ENCODE measurements around the gene CT45A1. TPM values are rescaled to one million over a fixed set of nuclear protein-coding genes. Genes with fewer than 3 reads are reported as not detected.

The CT45A1 gene
- total RNA-seq (2022; extraction: Qiagen RNA extraction; ENCODE audit: low read depth), result not detected in 5 replicates

DNA sequence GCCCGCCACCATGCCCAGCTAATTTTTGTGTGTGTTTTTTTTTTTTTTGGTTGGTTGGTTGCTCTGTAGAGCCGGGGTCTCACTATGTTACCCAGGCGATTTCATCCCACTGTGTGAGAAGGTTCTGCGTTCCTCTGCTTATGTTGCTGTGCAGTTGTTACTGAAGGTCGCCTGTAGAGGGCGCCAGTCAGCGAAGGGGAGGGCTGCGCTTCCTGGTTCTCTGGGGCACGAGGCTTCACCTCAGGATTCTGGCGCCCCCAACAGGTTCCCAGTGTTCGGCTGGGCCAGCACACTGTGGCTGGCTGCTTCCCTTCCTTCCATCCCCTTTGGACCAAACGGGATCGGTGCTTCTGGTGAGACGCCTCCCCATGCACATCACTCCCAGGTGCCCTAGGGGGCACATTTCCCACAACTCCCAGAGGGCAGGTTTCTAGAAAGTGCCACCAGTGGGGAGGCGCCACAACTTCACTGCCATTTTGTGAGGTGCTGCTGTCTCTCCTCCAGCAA, at the start of gene CT45A1:
Gene CT45A1 (plus strand): TSS at position 457 of the 507 bp plus-strand sequence. CDS start 5,302 bp downstream, outside the sequence.

DNA sequence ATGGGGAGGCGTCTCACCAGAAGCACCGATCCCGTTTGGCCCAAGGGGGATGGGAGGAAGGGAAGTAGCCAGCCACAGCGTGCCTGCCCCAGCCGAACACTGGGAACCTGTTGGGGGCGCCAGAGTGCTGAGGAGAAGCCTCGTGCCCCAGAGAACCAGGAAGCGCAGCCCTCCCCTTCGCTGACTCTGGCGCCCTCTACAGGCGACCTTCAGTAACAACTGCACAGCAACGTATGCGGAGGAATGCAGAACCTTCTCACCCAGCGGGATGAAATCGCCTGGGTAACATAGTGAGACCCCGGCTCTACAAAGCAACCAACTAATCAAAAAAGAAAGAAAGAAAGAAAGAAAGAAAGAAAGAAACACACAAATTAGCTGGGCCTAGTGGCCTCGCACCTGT, 54.7 kb downstream of the CT45A1 start, which contains the start of gene CT45A3:
Gene CT45A3 (minus strand): TSS at position 101 of the 400 bp plus-strand sequence. CDS start 3,747 bp downstream, outside the sequence.

Other genes starting within 250 kb of the CT45A1 start
- gene INTS6L, start 193.0 kb upstream of the CT45A1 start, total RNA-seq (2022; extraction: Qiagen RNA extraction; ENCODE audit: low read depth), result 0.12 to 0.42 TPM (median 0.19 TPM) in 5 replicates
- not detected in 5 replicates for gene CT45A3, start 54.6 kb downstream of the CT45A1 start, total RNA-seq (2022; extraction: Qiagen RNA extraction; ENCODE audit: low read depth)
- gene CT45A5, start 71.9 kb downstream of the CT45A1 start, total RNA-seq (2022; extraction: Qiagen RNA extraction; ENCODE audit: low read depth), result not detected in 5 replicates
- gene CT45A6, start 89.1 kb downstream of the CT45A1 start, total RNA-seq (2022; extraction: Qiagen RNA extraction; ENCODE audit: low read depth), result not detected in 5 replicates
- not detected in 5 replicates for gene CT45A2, start 106.4 kb downstream of the CT45A1 start, total RNA-seq (2022; extraction: Qiagen RNA extraction; ENCODE audit: low read depth)
- not detected in 5 replicates for gene CT45A7, start 123.6 kb downstream of the CT45A1 start, total RNA-seq (2022; extraction: Qiagen RNA extraction; ENCODE audit: low read depth)
- gene CT45A8, start 140.9 kb downstream of the CT45A1 start, total RNA-seq (2022; extraction: Qiagen RNA extraction; ENCODE audit: low read depth), result not detected in 5 replicates
- not detected in 5 replicates for gene CT45A9, start 158.2 kb downstream of the CT45A1 start, total RNA-seq (2022; extraction: Qiagen RNA extraction; ENCODE audit: low read depth)
- 0.33 TPM in 1 of 5 replicates, not detected in the others for gene CT45A10, start 179.8 kb downstream of the CT45A1 start, total RNA-seq (2022; extraction: Qiagen RNA extraction; ENCODE audit: low read depth)
- gene SAGE1, start 180.1 kb downstream of the CT45A1 start, total RNA-seq (2022; extraction: Qiagen RNA extraction; ENCODE audit: low read depth), result 0.05 TPM in 1 of 5 replicates, not detected in the others